NB4 (cell line): ENCODE measurements around the gene NTM.

Source experiments
- CTCF ChIP-seq: IDR thresholded peaks from one replicate; pipeline ENCODE4 v1.5.1; 2012; ENCODE audit warnings: low read depth, low read length
- MAX ChIP-seq: IDR thresholded peaks from 2 replicates; pipeline ENCODE4 v1.6.1; 2011; ENCODE audit warnings: low read depth, low read length
- MYC ChIP-seq: IDR thresholded peaks from 2 replicates; pipeline ENCODE4 v1.6.1; 2011; ENCODE audit warnings: low read depth, low read length
- POLR2A ChIP-seq: IDR thresholded peaks from 2 replicates; pipeline ENCODE4 v1.6.1; 2011; ENCODE audit warnings: mild to moderate bottlenecking; ENCODE audit not compliant: insufficient read length; ENCODE audit errors: extremely low read depth

GRCh38 chr11:132349811-132350733 lies 979.7 kb downstream of the NTM start:
- TF ChIP-seq POLR2A (no peak), CTCF (no peak), MAX (no peak), MYC (no peak)
